Measurements from ENCODE around the gene CNDP1.

Gene CNDP1

DNA sequence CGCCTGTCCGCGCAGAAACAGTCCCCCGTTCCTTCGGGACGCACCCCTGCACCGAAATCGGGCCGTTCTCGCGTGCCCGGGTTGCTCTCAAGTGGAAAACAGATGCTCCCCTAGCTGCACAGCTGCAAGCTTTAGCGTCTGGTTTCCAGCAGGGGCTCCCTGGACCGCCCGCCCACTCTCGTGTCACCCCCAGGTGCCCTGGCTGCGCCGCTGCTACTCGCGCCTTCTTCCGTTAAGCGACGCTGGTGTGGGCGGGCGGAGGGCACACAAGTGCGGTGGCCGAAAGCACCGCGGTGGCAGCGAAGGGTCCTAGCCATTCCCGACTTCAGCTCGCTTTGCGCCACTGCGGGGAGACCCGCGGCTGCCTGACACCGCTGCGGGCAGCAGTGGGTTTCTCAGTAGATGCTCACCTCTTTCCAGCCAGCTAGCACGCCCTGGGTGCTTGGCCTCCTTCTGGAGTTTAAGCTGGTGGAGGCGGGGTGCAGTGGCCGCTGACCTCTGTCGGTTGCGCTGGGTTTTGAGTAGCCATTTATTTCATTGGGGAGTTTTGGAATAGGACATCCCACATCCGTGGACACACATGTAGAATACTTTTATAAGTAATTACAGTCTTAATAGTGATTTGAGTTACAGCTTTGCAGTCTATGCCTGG lies 64.2 kb downstream of the CNDP1 start (continued):
- no peak for TF ChIP-seq ZNF221 (tag by site-specific recombination; IDR thresholded peaks at IDR 0.05; ENCODE audit: borderline replicate concordance)
- no peak for TF ChIP-seq ZNF354C (tag by site-specific recombination; IDR thresholded peaks at IDR 0.05; ENCODE audit: borderline replicate concordance, low read depth)

DNA sequence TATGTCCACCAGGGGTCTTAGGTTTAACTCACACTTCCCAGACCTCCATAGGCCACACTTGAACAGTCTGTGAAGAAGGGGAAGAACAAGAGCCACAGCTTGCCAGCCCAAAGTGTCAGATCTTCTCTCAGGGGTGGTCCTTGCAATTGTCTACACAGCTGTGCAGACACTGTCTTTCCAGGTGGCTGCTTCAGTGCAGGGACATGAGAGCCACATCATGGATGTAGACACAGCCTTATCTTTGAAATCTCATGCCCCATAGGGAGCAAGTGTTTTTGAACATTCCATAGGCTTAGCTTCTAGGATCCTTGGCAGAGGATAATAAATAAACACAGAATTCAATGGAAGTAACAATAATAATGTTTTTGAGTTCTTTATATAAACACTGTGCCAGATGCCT lies 70.1 kb downstream of the CNDP1 start:
- TF ChIP-seq MEIS1 (CRISPR knock-in tag; IDR thresholded peaks at IDR 0.05; ENCODE audit: borderline replicate concordance) (no peak), ZNF140 (tag by site-specific recombination; IDR thresholded peaks at IDR 0.05) (no peak), YY2 (tag by site-specific recombination; IDR thresholded peaks at IDR 0.05) (no peak), KLF10 (tag by site-specific recombination; IDR thresholded peaks at IDR 0.05) (no peak), ZNF707 (tag by site-specific recombination; IDR thresholded peaks at IDR 0.05) (no peak), ZNF366 (tag by site-specific recombination; conservative IDR thresholded peaks at IDR 0.05) (no peak), ZNF133 (tag by site-specific recombination; IDR thresholded peaks at IDR 0.05) (no peak), ZNF529 (tag by site-specific recombination; IDR thresholded peaks at IDR 0.05; ENCODE audit: insufficient replicate concordance) (no peak), ZNF561 (tag by site-specific recombination; IDR thresholded peaks at IDR 0.05; ENCODE audit: borderline replicate concordance) (no peak)
- TF ChIP-seq, protein P1, sequence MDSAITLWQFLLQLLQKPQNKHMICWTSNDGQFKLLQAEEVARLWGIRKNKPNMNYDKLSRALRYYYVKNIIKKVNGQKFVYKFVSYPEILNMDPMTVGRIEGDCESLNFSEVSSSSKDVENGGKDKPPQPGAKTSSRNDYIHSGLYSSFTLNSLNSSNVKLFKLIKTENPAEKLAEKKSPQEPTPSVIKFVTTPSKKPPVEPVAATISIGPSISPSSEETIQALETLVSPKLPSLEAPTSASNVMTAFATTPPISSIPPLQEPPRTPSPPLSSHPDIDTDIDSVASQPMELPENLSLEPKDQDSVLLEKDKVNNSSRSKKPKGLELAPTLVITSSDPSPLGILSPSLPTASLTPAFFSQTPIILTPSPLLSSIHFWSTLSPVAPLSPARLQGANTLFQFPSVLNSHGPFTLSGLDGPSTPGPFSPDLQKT (IDR thresholded peaks at IDR 0.05; ENCODE audit: borderline replicate concordance, low read depth, low read length): no peak
- TF ChIP-seq, protein P2, sequence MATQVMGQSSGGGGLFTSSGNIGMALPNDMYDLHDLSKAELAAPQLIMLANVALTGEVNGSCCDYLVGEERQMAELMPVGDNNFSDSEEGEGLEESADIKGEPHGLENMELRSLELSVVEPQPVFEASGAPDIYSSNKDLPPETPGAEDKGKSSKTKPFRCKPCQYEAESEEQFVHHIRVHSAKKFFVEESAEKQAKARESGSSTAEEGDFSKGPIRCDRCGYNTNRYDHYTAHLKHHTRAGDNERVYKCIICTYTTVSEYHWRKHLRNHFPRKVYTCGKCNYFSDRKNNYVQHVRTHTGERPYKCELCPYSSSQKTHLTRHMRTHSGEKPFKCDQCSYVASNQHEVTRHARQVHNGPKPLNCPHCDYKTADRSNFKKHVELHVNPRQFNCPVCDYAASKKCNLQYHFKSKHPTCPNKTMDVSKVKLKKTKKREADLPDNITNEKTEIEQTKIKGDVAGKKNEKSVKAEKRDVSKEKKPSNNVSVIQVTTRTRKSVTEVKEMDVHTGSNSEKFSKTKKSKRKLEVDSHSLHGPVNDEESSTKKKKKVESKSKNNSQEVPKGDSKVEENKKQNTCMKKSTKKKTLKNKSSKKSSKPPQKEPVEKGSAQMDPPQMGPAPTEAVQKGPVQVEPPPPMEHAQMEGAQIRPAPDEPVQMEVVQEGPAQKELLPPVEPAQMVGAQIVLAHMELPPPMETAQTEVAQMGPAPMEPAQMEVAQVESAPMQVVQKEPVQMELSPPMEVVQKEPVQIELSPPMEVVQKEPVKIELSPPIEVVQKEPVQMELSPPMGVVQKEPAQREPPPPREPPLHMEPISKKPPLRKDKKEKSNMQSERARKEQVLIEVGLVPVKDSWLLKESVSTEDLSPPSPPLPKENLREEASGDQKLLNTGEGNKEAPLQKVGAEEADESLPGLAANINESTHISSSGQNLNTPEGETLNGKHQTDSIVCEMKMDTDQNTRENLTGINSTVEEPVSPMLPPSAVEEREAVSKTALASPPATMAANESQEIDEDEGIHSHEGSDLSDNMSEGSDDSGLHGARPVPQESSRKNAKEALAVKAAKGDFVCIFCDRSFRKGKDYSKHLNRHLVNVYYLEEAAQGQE (tag by site-specific recombination; IDR thresholded peaks at IDR 0.05): no peak
- no peak overlapping the region for H3K27ac ChIP-seq (ENCODE audit: extremely low read depth, low read depth, low read length)
- no peaks in the 10 kb centered on the region for H3K9me3 ChIP-seq (ENCODE audit: control insufficient read depth, insufficient read depth, low read depth, low read length)
- CTCF ChIA-PET: no interaction called here
- POLR2A ChIA-PET: no interaction called here
- H3K36me3 ChIP-seq (ENCODE audit: control insufficient read depth in 2 of 2, insufficient read depth in 1 of 2, low read length in 2 of 2): no peaks in the 10 kb centered on the region
- no peaks in the 10 kb centered on the region for H3K4me1 ChIP-seq (ENCODE audit: control insufficient read depth, insufficient read depth, low read length)
- no peak overlapping the region for H3K4me3 ChIP-seq (ENCODE audit: low read depth, low read length)

DNA sequence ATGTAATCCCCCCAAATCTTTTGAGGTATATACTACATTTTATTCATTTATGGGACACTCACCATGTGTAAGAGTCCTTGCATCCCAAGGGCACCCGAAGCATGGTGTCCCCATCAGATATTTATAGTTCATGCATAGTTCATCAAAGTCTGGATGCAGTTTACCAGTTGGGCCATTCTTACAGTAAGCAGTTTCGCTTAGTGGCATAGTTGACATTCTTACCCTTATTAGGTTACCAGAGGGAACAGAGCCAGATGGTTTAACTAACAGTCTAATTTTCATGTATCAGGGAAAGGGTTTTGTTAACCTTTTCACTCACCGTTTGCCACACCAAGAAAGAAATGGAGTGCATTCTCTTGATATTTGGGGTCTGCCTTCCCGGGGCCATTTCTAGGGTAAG lies 70.5 kb downstream of the CNDP1 start:
- Histone ChIP-seq H3K4me1 (ENCODE audit: control insufficient read depth, insufficient read depth, low read length) (no peaks in the 10 kb centered on the region), H3K36me3 (ENCODE audit: control insufficient read depth in 2 of 2, insufficient read depth in 1 of 2, low read length in 2 of 2) (no peaks in the 10 kb centered on the region), H3K9me3 (ENCODE audit: control insufficient read depth, insufficient read depth, low read depth, low read length) (no peaks in the 10 kb centered on the region), H3K4me3 (ENCODE audit: low read depth, low read length) (no peak overlapping the region), H3K27ac (ENCODE audit: extremely low read depth, low read depth, low read length) (no peak overlapping the region)
- CTCF ChIA-PET: no interaction called here
- POLR2A ChIA-PET: no interaction called here
- TF ChIP-seq ZNF837 (tag by site-specific recombination; IDR thresholded peaks at IDR 0.05): no peak
- TF ChIP-seq, protein P1 (IDR thresholded peaks at IDR 0.05; ENCODE audit: borderline replicate concordance, low read depth, low read length): no peak
- no peak for TF ChIP-seq ZSCAN30 (tag by site-specific recombination; IDR thresholded peaks at IDR 0.05)
- TF ChIP-seq, protein P3, sequence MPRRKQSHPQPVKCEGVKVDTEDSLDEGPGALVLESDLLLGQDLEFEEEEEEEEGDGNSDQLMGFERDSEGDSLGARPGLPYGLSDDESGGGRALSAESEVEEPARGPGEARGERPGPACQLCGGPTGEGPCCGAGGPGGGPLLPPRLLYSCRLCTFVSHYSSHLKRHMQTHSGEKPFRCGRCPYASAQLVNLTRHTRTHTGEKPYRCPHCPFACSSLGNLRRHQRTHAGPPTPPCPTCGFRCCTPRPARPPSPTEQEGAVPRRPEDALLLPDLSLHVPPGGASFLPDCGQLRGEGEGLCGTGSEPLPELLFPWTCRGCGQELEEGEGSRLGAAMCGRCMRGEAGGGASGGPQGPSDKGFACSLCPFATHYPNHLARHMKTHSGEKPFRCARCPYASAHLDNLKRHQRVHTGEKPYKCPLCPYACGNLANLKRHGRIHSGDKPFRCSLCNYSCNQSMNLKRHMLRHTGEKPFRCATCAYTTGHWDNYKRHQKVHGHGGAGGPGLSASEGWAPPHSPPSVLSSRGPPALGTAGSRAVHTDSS (tag by site-specific recombination; IDR thresholded peaks at IDR 0.05): no peak
- TF ChIP-seq SCRT1 (tag by site-specific recombination; IDR thresholded peaks at IDR 0.05; ENCODE audit: borderline replicate concordance): no peak
- TF ChIP-seq, protein P4, sequence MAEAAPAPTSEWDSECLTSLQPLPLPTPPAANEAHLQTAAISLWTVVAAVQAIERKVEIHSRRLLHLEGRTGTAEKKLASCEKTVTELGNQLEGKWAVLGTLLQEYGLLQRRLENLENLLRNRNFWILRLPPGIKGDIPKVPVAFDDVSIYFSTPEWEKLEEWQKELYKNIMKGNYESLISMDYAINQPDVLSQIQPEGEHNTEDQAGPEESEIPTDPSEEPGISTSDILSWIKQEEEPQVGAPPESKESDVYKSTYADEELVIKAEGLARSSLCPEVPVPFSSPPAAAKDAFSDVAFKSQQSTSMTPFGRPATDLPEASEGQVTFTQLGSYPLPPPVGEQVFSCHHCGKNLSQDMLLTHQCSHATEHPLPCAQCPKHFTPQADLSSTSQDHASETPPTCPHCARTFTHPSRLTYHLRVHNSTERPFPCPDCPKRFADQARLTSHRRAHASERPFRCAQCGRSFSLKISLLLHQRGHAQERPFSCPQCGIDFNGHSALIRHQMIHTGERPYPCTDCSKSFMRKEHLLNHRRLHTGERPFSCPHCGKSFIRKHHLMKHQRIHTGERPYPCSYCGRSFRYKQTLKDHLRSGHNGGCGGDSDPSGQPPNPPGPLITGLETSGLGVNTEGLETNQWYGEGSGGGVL (tag by site-specific recombination; IDR thresholded peaks at IDR 0.05): no peak

Data from HEK293 (cell line).